Measurements from ENCODE around the gene CREM. TPM values are rescaled to one million over a fixed set of nuclear protein-coding genes. Genes with fewer than 3 reads are reported as not detected.

The CREM gene
- polyA plus RNA-seq, 3 donors: 11.4 to 12.4 (median 12.1) TPM

- Histone ChIP-seq H3K79me2 (ENCODE audit: insufficient read depth, low read length) (no peaks in the 10 kb centered on the region), H3K9me3 (replicated peaks in 1 of 2; ENCODE audit: control insufficient read depth in 1 of 2, insufficient read depth in 1 of 2, low read length in 2 of 2) (no peaks in the 10 kb centered on the region), H3K9ac (ENCODE audit: insufficient read depth, low read length, poor library complexity, severe bottlenecking) (no peak overlapping the region), H3K27ac (ENCODE audit: low read depth in 1 of 2, low read length in 2 of 2) (no peak overlapping the region), H4K20me1 (ENCODE audit: insufficient read depth, low read length) (no peaks in the 10 kb centered on the region), H3K27me3 (ENCODE audit: control insufficient read depth in 2 of 2, insufficient read depth in 2 of 2, low read length in 2 of 2) (no peaks in the 10 kb centered on the region), H3K36me3 (replicated peaks in 1 of 2; ENCODE audit: control insufficient read depth in 1 of 2, insufficient read depth in 2 of 2, low read length in 2 of 2) (no peaks in the 10 kb centered on the region), H3K4me2 (replicated peaks; ENCODE audit: extremely low read depth, low read length, poor library complexity, severe bottlenecking) (no peak overlapping the region), H3K4me3 (replicated peaks in 1 of 3; ENCODE audit: low read depth in 2 of 3, low read length in 3 of 3) (no peak overlapping the region), H2AFZ (ENCODE audit: insufficient read depth, low read depth, low read length, poor library complexity, severe bottlenecking) (no peak overlapping the region), H3K4me1 (ENCODE audit: control insufficient read depth in 1 of 2, insufficient read depth in 2 of 2, low read length in 2 of 2) (no peaks in the 10 kb centered on the region)
- Mint-ChIP-seq H3K4me3 (no peak overlapping the region), H3K4me1 (no peaks in the 10 kb centered on the region), H3K27ac (no peak overlapping the region), H3K9me3 (no peaks in the 10 kb centered on the region), H3K36me3 (peaks cover 10 to 16% of the 10 kb centered on the region in 2 donors), H3K27me3 (ENCODE audit: low read depth in 3 of 3) (no peaks in the 10 kb centered on the region)
- intact Hi-C loops (cut with micrococcal nuclease): no loop called here
- no peak for DNase-seq
- 100% methylated on average over 2 of the region's 3 CpGs for WGBS (ENCODE audit: insufficient coverage)
- no peak for TF ChIP-seq CTCF (IDR thresholded peaks at IDR 0.05)
These were observed 26.3 kb downstream of the CREM start for GRCh38 chr10:35152992-35153391.

GRCh38 chr10:35153716-35154115 is 27.1 kb downstream of the CREM start:
- Histone ChIP-seq H3K27me3 (ENCODE audit: control insufficient read depth in 2 of 2, insufficient read depth in 2 of 2, low read length in 2 of 2) (no peaks in the 10 kb centered on the region), H3K4me1 (ENCODE audit: control insufficient read depth in 1 of 2, insufficient read depth in 2 of 2, low read length in 2 of 2) (no peaks in the 10 kb centered on the region), H3K9me3 (replicated peaks in 1 of 2; ENCODE audit: control insufficient read depth in 1 of 2, insufficient read depth in 1 of 2, low read length in 2 of 2) (no peaks in the 10 kb centered on the region), H3K9ac (ENCODE audit: insufficient read depth, low read length, poor library complexity, severe bottlenecking) (no peak overlapping the region), H4K20me1 (ENCODE audit: insufficient read depth, low read length) (no peaks in the 10 kb centered on the region), H3K79me2 (ENCODE audit: insufficient read depth, low read length) (no peaks in the 10 kb centered on the region), H3K27ac (ENCODE audit: low read depth in 1 of 2, low read length in 2 of 2) (no peak overlapping the region), H3K36me3 (replicated peaks in 1 of 2; ENCODE audit: control insufficient read depth in 1 of 2, insufficient read depth in 2 of 2, low read length in 2 of 2) (no peaks in the 10 kb centered on the region), H2AFZ (ENCODE audit: insufficient read depth, low read depth, low read length, poor library complexity, severe bottlenecking) (no peak overlapping the region), H3K4me3 (replicated peaks in 1 of 3; ENCODE audit: low read depth in 2 of 3, low read length in 3 of 3) (no peak overlapping the region), H3K4me2 (replicated peaks; ENCODE audit: extremely low read depth, low read length, poor library complexity, severe bottlenecking) (no peak overlapping the region)
- no peak overlapping the region for H3K27ac Mint-ChIP-seq
- H3K4me3 Mint-ChIP-seq: no peak overlapping the region
- H3K4me1 Mint-ChIP-seq: no peaks in the 10 kb centered on the region
- no peak for TF ChIP-seq CTCF (IDR thresholded peaks at IDR 0.05)
- intact Hi-C loops (cut with micrococcal nuclease): no loop called here
- WGBS (ENCODE audit: insufficient coverage): 80% methylated on average over 2 of the region's 4 CpGs
- DNase-seq: no peak
- H3K36me3 Mint-ChIP-seq: peaks cover 10 to 16% of the 10 kb centered on the region in 2 donors
- no peaks in the 10 kb centered on the region for H3K9me3 Mint-ChIP-seq
- H3K27me3 Mint-ChIP-seq (ENCODE audit: low read depth in 3 of 3): no peaks in the 10 kb centered on the region

All from CD14-positive monocyte (primary cell).